Lower leg skin (tissue), 3 donors: ENCODE data around the gene PKD1L1.

Experiments
- POLR2A ChIP-seq, 2 donors: fragments of 450-650 bp; IDR thresholded peaks; one replicate each; pipeline ENCODE4 v1.6.1; 2016 to 2017; ENCODE audit warnings: antibody characterized with exemption in 2 of 2, mild to moderate bottlenecking in 1 of 2, moderate library complexity in 1 of 2
- TF ChIP-seq, protein P1 (sequence below), 3 donors: fragments of 450-650 bp; IDR thresholded peaks; one replicate each; pipeline ENCODE4 v1.5.1; 2016; ENCODE audit warnings: antibody characterized with exemption in 3 of 3, mild to moderate bottlenecking in 3 of 3, moderate library complexity in 2 of 3

DNA sequence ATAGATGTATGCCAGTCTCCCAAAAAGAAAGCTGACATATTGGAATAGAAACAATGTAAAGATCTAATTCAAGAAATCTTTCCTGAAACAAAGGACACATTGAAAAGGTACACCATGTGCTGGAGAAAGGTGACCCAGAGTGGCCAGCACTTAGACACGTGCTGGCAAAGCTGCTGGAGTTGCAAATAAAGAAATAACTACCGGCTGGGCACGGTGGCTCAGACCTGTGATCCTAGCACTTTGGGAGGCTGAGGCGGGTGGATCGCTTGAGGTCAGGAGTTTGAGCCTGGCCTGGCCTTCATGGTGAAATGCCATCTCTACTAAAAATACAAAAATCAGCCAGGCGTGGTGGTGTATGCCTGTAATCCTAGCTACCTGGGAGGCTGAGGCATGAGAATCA lies 35.9 kb downstream of the PKD1L1 start:
- no peak for TF ChIP-seq POLR2A (IDR thresholded peaks at IDR 0.05)
- TF ChIP-seq, protein P1, sequence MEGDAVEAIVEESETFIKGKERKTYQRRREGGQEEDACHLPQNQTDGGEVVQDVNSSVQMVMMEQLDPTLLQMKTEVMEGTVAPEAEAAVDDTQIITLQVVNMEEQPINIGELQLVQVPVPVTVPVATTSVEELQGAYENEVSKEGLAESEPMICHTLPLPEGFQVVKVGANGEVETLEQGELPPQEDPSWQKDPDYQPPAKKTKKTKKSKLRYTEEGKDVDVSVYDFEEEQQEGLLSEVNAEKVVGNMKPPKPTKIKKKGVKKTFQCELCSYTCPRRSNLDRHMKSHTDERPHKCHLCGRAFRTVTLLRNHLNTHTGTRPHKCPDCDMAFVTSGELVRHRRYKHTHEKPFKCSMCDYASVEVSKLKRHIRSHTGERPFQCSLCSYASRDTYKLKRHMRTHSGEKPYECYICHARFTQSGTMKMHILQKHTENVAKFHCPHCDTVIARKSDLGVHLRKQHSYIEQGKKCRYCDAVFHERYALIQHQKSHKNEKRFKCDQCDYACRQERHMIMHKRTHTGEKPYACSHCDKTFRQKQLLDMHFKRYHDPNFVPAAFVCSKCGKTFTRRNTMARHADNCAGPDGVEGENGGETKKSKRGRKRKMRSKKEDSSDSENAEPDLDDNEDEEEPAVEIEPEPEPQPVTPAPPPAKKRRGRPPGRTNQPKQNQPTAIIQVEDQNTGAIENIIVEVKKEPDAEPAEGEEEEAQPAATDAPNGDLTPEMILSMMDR (IDR thresholded peaks at IDR 0.05) = no peak
